Fibroblast of lung (primary cell): ENCODE measurements around the gene DVL3. TPM values are rescaled to one million over a fixed set of nuclear protein-coding genes. Genes with fewer than 3 reads are reported as not detected.

Source experiments
- DNase-seq, 2 donors: peaks; one replicate each; pipeline versions ENCODE4 v3.0.0 to v3.0.0-alpha.2; 2010; ENCODE audit warnings: low read depth in 2 of 2
- H2AFZ ChIP-seq: 2 replicates; pipeline ENCODE4 v1.5.1; 2012; ENCODE audit warnings: low read length, control low read depth, inconsistent platforms
- H3K27ac ChIP-seq: 2 replicates; pipeline ENCODE4 v1.5.1; 2011; ENCODE audit warnings: low read length, control low read depth; ENCODE audit not compliant: insufficient read depth
- H3K27me3 ChIP-seq: 2 replicates; pipeline ENCODE4 v1.5.1; 2011; ENCODE audit warnings: mild to moderate bottlenecking, low read length; ENCODE audit not compliant: control insufficient read depth, insufficient read depth
- H3K36me3 ChIP-seq: 2 replicates; pipeline ENCODE4 v1.5.1; 2011; ENCODE audit warnings: low read length; ENCODE audit not compliant: control insufficient read depth, insufficient read depth
- H3K4me1 ChIP-seq: 2 replicates; pipeline ENCODE4 v1.5.1; 2011; ENCODE audit warnings: low read length; ENCODE audit not compliant: control insufficient read depth, insufficient read depth; ENCODE audit errors: extremely low read depth
- H3K4me2 ChIP-seq: 2 replicates; pipeline ENCODE4 v1.5.1; 2011; ENCODE audit warnings: low read length, control low read depth; ENCODE audit not compliant: insufficient read depth; ENCODE audit errors: extremely low read depth
- H3K4me3 ChIP-seq, 4 experiments: fragments of 200-600 bp in 1 of 4; sonication (generic) in 1 of 4; replicated peaks in 1 of 4; 2 replicates each; pipeline ENCODE4 v1.5.1; 2011 to 2016; ENCODE audit warnings: low read length in 4 of 4, low read depth in 3 of 4, mild to moderate bottlenecking in 3 of 4, control low read depth in 2 of 4, inconsistent platforms in 1 of 4, mixed read lengths in 1 of 4; ENCODE audit not compliant: insufficient read depth in 1 of 4; ENCODE audit errors: control extremely low read depth in 1 of 4
- H3K79me2 ChIP-seq: 2 replicates; pipeline ENCODE4 v1.5.1; 2012; ENCODE audit warnings: mild to moderate bottlenecking, low read length, inconsistent platforms; ENCODE audit not compliant: control insufficient read depth, insufficient read depth
- H3K9ac ChIP-seq: 2 replicates; pipeline ENCODE4 v1.5.1; 2011; ENCODE audit warnings: mild to moderate bottlenecking, low read length, control low read depth; ENCODE audit not compliant: insufficient read depth
- H3K9me3 ChIP-seq: 2 replicates; pipeline ENCODE4 v1.5.1; 2012; ENCODE audit warnings: low read depth, low read length; ENCODE audit not compliant: control insufficient read depth, insufficient read depth
- H4K20me1 ChIP-seq: 2 replicates; pipeline ENCODE4 v1.5.1; 2011; ENCODE audit warnings: low read length; ENCODE audit not compliant: control insufficient read depth, insufficient read depth; ENCODE audit errors: extremely low read depth
- EZH2 ChIP-seq: IDR thresholded peaks from 2 replicates; pipeline ENCODE4 v1.5.1; 2012; ENCODE audit warnings: low read length, control low read depth, mild to moderate bottlenecking; ENCODE audit errors: missing control alignments
- polyA plus RNA-seq, 2 donors: library from polyadenylated mRNA; depleted of rRNA in 1 of 2; stranded (reverse) in 1 of 2; unstranded in 1 of 2; fragments of >200 nt; gene quantifications; 2 replicates each; pipeline ENCODE4 v1.2.1, GENCODE V29; 2011 to 2012; ENCODE audit warnings: missing spikeins in 1 of 2
- total RNA-seq: library from RNA; depleted of rRNA; stranded (reverse); fragments of >200 nt; gene quantifications from 2 replicates; pipeline ENCODE4 v1.2.1, GENCODE V29; 2014
- TF ChIP-seq, protein P1 (sequence below), 2 donors: IDR thresholded peaks in 1 of 2; conservative IDR thresholded peaks in 1 of 2; 1 replicate in 1 of 2; 2 replicates in 1 of 2; pipeline ENCODE4 v1.5.1; 2011 to 2012; ENCODE audit warnings: low read length in 2 of 2, control low read depth in 1 of 2, inconsistent platforms in 1 of 2, low read depth in 1 of 2, mild to moderate bottlenecking in 1 of 2

The DVL3 gene
- total and polyA plus RNA-seq, 2 donors (not counting 1 experiment from before 2014, with no cell fraction given) = 19.8 to 33.7 TPM

DNA sequence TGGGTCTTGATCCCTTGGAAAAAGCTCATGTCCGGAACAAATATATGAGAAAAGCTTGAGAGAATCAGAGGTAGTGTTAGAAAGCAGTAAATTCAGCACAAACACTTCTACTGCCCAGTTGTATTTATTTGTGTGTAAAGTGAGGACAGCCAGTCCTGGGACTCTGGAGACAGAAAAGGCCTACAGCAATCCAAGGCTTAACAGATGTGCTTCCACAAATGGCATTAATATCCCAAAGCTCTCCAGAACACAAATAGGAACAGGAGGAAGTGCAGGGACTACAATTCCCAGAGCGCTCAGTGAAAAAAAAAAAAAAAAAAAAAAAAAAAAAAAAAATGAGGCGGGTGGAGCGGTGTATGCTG lies 19.1 kb downstream of the DVL3 start:
- no peak overlapping the region for H2AFZ ChIP-seq
- no peak overlapping the region for H3K27ac ChIP-seq
- peaks cover 7% of the 10 kb centered on the region for H3K4me1 ChIP-seq
- no peak overlapping the region for H3K9ac ChIP-seq
- peaks cover 22% of the 10 kb centered on the region for H3K36me3 ChIP-seq
- no peaks in the 10 kb centered on the region for H4K20me1 ChIP-seq
- TF ChIP-seq, protein P1, sequence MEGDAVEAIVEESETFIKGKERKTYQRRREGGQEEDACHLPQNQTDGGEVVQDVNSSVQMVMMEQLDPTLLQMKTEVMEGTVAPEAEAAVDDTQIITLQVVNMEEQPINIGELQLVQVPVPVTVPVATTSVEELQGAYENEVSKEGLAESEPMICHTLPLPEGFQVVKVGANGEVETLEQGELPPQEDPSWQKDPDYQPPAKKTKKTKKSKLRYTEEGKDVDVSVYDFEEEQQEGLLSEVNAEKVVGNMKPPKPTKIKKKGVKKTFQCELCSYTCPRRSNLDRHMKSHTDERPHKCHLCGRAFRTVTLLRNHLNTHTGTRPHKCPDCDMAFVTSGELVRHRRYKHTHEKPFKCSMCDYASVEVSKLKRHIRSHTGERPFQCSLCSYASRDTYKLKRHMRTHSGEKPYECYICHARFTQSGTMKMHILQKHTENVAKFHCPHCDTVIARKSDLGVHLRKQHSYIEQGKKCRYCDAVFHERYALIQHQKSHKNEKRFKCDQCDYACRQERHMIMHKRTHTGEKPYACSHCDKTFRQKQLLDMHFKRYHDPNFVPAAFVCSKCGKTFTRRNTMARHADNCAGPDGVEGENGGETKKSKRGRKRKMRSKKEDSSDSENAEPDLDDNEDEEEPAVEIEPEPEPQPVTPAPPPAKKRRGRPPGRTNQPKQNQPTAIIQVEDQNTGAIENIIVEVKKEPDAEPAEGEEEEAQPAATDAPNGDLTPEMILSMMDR (conservative IDR thresholded peaks at IDR 0.05 in 1 of 2, IDR thresholded peaks at IDR 0.05 in 1 of 2; ENCODE audit: low read depth in 1 of 2, low read length in 2 of 2) = no peak
- TF ChIP-seq EZH2 = no peak
- peaks cover 40% of the 10 kb centered on the region for H3K79me2 ChIP-seq
- no peak for DNase-seq
- no peaks in the 10 kb centered on the region for H3K27me3 ChIP-seq
- no peak overlapping the region for H3K4me3 ChIP-seq
- H3K9me3 ChIP-seq = no peaks in the 10 kb centered on the region
- H3K4me2 ChIP-seq = no peak overlapping the region

DNA sequence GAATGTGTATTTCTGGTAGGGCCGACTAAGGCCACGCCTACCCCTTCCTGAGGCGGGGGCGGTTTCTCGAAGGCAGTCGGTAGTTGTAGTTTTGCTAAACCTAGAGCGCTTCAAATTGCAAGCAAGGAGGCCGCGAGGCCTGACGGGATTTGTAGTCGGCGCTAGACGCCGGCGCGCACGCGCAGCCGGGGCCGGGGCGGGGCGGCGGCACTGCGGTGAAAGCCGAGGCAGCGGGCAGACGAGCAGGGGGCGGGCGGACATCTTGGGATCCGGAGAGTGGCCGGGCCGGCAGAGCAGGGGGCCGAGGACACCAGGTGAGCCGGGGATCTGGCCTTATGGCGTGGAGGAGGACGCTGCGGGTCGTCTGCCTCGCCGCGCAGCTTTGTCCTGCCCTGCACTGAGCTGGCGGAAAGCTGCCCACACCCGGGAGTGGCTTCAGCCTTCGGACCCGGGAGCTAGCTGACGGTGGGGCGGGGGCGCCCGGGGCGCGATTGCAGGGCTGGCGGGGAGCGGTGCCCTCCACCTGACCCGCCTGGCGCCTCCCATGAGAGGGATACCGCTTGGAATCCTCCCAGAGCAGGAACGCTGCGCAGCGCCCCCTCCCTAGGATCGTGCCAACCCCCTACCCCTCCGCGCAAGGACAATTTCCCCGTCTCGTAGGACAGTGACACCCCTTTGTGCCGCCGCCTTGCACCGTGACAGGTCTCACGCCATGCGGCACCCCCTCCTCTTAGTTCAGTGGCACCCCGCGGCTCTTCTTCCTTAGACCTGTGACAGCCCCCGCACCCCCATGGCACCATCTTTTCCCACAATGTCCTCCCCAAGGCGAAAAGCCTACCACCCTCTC lies 19.7 kb downstream of the DVL3 start, which contains the start of gene AP2M1:
Gene AP2M1 (plus strand): TSS at position 210 of the 847 bp plus-strand sequence. CDS start 2,139 bp downstream, outside the sequence.
- Histone ChIP-seq H3K9me3 (no peaks in the 10 kb centered on the region), H2AFZ (no peak within 1 kb of the TSS), H3K9ac (peak within 1 kb of the TSS; percentile 93), H3K27ac (peak within 1 kb of the TSS; percentile 89), H3K4me2 (peak within 1 kb of the TSS; percentile 38), H3K4me3 (peak within 1 kb of the TSS; percentile 47 to 98 (median 75)), H3K36me3 (peaks cover 20% of the 10 kb centered on the region), H3K4me1 (peaks cover 7% of the 10 kb centered on the region), H3K79me2 (peaks cover 43% of the 10 kb centered on the region), H4K20me1 (no peaks in the 10 kb centered on the region), H3K27me3 (no peaks in the 10 kb centered on the region)
- peak; percentile 99 to 100 for DNase-seq
- TF ChIP-seq, protein P1 (conservative IDR thresholded peaks at IDR 0.05 in 1 of 2, IDR thresholded peaks at IDR 0.05 in 1 of 2; ENCODE audit: low read depth in 1 of 2, low read length in 2 of 2) = no peak
- no peak for TF ChIP-seq EZH2

DNA sequence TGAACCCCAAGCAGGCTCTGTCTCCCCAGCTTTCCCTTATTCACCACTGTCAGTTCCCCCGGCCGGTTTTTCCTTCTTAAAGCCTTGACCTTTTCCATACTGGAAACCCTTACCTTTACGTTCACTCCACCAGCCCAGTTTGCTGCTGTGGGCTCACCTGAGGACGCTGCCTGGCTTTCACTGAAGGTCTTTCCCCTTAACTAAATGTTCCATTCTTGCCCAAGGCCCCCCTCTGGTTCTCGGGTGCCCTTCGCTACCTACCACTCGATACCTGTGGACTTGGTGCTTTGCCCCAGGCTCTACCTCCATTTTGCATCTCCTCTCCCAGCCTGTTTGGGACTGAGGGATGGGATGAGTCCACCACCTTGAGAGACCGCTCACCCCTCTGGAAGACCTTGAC lies 20.3 kb downstream of the DVL3 start:
- Histone ChIP-seq H3K9ac (peak overlapping the region; percentile 93), H3K36me3 (peaks cover 24% of the 10 kb centered on the region), H3K9me3 (no peaks in the 10 kb centered on the region), H3K79me2 (peaks cover 47% of the 10 kb centered on the region), H3K27me3 (no peaks in the 10 kb centered on the region), H3K4me2 (peak overlapping the region; percentile 38), H3K27ac (peak overlapping the region; percentile 89), H4K20me1 (peaks cover 2% of the 10 kb centered on the region), H3K4me3 (peak overlapping the region; percentile 47 to 98 (median 75)), H3K4me1 (peaks cover 7% of the 10 kb centered on the region), H2AFZ (no peak overlapping the region)
- TF ChIP-seq, protein P1 (conservative IDR thresholded peaks at IDR 0.05 in 1 of 2, IDR thresholded peaks at IDR 0.05 in 1 of 2; ENCODE audit: low read depth in 1 of 2, low read length in 2 of 2) = no peak
- no peak for TF ChIP-seq EZH2
- DNase-seq = no peak
